Measurements from ENCODE around the gene KRT72.

KRT72 gene

DNA sequence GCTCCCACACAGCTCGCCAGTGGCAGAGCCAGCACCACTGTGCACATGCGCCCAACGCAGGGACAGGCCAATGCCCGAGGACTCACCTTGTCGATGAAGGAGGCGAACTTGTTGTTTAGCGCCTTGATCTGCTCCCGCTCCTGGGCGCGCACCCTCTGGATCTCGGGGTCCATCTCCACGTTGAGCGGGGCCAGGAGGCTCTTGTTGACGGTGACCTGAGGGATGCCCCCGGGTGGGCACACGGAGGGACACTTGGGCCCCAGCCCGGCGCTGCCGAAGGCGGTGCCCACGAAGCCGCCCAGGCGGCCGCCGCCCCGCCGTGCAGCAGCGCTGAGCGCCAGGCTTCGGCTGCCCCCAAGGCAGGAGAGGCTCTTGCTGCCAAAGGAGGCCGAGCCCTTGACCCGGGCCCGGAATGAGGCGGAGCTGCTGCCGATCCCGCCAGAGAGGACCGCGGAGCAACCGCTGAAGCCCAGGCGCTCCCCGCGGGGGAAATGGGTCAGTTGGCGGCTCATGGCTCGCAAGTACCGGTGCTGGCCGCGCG, at the start of gene KRT72:
KRT72 (minus strand) TSS at position 523 of the 541 bp plus-strand sequence; CDS start at position 512, 11 bp downstream.
- no peak for FAIRE-seq

GRCh38 chr12:52650520-52651081, 49.3 kb upstream of the KRT72 start:
- no peak for FAIRE-seq

DNA sequence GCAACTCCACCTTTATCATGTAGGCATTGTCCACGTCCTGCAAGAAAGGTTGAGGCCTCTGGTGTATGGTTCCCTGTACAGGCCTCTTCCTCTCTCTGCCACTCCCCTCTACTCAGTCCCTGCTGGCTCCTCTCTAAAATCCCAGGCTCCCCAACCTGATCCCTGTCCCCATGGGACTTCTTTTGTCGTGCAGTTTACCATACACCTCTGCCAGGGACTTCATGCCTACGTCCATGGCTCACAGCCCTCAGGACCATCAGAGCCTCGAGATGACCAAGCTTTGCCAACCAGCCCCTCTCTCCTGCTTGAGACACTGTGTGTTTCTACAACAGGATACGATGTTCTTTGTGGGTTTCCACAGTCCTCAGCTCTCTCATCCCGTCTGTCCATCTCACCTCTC, 47.8 kb upstream of the KRT72 start:
- no peak for FAIRE-seq

GRCh38 chr12:52648012-52648550, 46.8 kb upstream of the KRT72 start:
- no peak for FAIRE-seq

GRCh38 chr12:52647601-52648000, 46.3 kb upstream of the KRT72 start:
- FAIRE-seq, result no peak

DNA sequence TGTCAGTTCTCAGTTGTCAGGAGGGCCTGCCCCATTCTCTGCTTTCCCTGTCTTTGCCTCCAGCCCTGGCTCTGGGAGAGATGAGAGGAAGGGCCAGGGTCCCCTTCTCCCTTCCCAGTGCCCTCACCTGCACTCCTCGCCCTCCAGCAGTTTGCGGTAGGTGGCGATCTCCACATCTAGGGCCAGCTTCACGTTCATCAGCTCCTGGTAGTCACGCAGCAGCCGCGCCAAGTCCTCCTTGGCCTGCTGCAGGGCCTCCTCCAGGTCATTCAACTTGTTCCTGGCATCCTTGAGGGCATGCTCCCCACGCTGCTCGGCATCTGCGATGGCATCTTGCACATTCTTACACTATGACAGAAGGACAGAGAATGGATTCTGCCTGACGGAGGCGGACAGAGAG, 45.4 kb upstream of the KRT72 start:
- FAIRE-seq, result no peak

GRCh38 chr12:52645982-52646381, 44.7 kb upstream of the KRT72 start:
- FAIRE-seq, result no peak

- FAIRE-seq, result no peak
Observed at GRCh38 chr12:52645120-52645761, 44.0 kb upstream of the KRT72 start.

DNA sequence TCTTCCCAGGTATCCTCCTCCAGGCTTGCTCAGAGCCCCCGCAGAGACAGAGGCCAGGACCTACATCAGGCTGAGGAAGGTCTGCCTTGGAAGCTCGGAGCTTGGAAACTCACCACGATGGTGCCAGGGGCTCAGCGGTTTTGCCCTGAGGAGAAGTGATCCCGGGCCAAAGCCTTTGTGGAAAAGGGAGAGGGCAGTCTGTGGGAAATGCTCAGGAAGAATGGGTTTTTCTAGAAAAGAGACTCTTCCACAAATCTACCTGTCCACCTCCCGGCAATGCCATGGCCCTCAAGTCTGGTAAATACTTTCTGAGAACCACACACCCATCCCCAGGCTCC, 42.8 kb upstream of the KRT72 start:
- FAIRE-seq, result no peak

- FAIRE-seq, result no peak
Observed at GRCh38 chr12:52643233-52644077, 42.2 kb upstream of the KRT72 start.

DNA sequence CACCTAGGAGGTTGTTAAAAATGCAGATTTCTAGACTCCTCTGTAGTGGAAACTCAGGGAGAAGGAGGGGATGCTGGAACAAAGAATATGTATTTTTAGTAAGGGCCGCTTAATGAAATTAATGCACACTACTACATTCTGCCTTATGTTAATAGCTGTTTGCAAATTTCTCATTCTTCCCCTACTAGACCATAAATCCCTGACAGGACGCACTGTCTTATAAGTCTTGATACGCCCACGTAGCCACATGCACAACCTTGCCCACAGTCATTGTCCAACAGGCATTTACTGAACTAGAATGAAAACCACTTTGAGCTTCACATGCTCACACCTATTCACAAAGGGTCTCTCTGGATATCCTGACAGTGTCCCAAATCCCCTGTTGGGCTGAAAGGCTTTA, 40.2 kb upstream of the KRT72 start:
- FAIRE-seq, result no peak

DNA sequence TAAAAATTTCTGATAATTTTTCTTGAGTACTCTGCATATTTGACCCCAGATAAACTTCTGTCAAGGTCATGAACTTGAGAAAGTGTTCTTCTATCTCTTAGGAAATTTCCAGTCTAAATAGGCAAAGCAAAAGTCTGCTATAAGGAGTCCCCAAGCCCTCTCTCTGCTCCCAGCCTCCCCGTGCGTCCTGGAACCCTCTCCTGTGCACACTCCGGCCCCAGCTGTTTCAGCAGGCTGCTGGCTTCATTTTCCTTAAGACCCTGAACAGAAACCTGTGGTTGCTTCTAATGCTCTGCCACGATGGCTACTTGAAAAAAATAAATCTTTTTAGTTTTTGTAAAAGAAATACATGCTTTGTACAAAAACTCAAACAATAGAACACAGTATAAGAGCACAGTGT, 36.0 kb upstream of the KRT72 start:
- no peak for FAIRE-seq

GRCh38 chr12:52636592-52637258, 35.5 kb upstream of the KRT72 start:
- no peak for FAIRE-seq

DNA sequence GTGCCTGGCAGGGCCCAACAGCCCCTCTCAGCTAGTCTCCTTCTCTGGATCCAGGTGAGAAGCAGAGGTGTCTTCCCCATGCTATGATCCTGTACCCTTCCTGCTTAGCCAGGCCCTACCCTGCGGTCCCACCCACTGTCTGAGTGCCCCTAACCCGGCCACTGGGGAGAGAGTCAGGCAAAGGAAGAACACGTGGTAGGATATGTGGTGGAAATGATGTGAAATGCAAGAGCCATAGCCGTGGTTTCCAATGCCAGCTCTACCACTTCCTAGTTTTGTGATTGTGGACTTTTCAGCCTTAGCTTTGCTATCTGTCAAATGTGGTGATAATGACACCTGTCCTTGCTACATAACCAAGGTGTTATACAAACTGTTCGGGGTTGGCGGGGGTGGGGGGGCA, 34.9 kb upstream of the KRT72 start:
- no peak for FAIRE-seq

DNA sequence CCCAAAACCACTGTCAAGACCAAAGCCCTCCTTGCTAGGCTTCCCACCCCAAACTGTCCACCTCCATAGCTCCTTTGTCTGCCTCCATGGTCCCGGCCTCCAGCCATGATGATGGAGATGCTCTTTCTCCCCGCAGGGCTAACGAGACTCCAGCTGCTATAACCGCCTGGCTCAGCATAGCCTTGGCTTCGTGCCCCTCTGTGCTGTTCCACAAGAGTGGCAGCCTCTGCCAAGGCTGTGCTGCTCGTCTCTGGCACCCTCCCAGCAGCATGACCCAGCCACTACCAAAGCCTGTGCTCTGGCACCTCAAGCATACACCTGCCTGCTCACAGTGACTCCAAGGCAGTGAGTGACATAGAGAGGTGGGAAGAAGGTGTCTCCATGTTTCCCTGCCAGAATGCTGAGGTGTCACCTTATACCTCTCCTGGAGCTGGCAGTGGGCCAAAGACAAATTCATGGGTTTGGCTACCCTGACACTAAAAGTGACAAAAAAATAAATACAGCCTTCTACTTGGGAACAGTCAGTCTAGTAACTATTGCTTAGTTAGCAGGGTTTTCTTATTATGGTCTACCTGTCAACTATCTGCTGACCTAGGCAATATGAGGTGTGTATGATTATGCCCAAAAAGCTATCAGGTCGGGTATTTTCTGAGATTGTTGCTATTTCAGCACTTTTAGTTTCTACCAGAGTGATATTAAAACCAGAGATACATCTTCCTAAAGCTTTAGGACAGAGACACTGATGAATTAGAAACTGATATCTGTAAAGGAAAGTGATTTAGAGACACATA, 33.2 kb upstream of the KRT72 start:
- no peak for FAIRE-seq

DNA sequence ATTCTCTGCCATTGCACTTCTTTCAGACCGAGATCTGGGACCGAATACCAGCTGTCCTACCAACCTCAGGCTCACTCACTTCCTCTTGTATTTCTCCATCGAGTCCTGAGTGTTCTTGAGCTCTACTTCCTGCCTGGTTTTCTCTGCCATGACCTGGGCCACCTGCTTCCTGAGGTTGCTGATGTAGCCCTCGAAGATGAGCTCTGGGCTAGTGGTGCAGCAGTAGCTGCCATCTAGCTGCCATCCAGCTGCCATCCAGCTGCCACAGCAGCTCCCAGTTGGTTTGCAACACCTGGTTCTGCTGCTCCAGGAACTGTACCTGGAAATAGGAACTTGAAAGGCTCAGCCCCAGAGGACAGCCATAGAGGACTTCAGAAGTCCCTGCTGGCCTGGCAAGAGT, 32.1 kb upstream of the KRT72 start:
- no peak for FAIRE-seq

- no peak for FAIRE-seq
Observed at GRCh38 chr12:52632656-52633055, 31.4 kb upstream of the KRT72 start.

GRCh38 chr12:52631676-52632459, 30.6 kb upstream of the KRT72 start:
- FAIRE-seq, result no peak

DNA sequence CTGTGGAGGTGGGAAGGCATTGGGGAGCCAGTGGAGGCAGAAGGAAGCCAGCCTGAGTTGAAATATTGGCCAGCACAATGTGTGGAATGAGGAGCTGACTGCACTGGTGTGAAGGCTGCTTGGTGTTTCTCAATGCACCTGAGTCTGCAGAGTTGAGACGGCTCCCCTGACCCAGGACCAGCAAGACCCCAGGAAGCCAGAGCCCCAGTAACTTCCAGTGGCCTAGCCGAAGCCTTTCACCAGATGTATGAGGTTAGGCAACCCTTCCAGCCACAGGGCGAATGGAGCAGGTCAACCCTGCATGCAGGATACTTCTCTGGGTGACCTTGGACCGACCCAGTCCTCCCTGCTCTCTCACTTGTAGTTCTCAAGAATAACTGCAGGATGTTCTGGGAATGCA, 30.0 kb upstream of the KRT72 start:
- no peak for FAIRE-seq

- no peak for FAIRE-seq
Observed at GRCh38 chr12:52630599-52631200, 29.4 kb upstream of the KRT72 start.

- FAIRE-seq, result no peak
Observed at GRCh38 chr12:52630008-52630500, 28.8 kb upstream of the KRT72 start.

Data from islet of Langerhans (tissue), 1 donor.